ENCODE measurements around the gene RPGR.
A peak's percentile ranks its signal among the peaks of the same experiment; 100 is the strongest.

RPGR gene

DNA sequence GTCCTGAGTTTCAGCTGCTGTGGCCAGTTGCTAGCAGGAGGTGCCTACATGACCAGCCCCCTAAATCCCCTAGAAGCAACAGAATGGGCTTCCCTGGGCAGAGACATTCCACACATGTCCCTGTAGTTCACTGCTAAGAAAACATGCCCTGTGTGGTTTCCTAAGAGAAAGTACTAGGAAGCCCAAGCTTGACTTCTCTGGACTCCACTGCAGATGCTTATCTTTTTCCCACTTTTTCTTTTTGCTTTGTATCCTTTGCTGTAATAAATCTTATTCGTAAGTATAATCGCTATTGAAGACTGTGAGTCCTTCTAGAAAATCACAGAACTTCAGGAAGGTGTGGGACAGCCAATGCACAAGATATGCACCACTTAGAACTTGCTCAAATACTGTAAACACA lies 15.6 kb downstream of the RPGR start:
- no peak for DNase-seq (ENCODE audit: extremely low read depth, low read depth)
- TF ChIP-seq, protein P1, sequence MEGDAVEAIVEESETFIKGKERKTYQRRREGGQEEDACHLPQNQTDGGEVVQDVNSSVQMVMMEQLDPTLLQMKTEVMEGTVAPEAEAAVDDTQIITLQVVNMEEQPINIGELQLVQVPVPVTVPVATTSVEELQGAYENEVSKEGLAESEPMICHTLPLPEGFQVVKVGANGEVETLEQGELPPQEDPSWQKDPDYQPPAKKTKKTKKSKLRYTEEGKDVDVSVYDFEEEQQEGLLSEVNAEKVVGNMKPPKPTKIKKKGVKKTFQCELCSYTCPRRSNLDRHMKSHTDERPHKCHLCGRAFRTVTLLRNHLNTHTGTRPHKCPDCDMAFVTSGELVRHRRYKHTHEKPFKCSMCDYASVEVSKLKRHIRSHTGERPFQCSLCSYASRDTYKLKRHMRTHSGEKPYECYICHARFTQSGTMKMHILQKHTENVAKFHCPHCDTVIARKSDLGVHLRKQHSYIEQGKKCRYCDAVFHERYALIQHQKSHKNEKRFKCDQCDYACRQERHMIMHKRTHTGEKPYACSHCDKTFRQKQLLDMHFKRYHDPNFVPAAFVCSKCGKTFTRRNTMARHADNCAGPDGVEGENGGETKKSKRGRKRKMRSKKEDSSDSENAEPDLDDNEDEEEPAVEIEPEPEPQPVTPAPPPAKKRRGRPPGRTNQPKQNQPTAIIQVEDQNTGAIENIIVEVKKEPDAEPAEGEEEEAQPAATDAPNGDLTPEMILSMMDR (IDR thresholded peaks at IDR 0.05; ENCODE audit: low read depth, low read length): no peak

DNA sequence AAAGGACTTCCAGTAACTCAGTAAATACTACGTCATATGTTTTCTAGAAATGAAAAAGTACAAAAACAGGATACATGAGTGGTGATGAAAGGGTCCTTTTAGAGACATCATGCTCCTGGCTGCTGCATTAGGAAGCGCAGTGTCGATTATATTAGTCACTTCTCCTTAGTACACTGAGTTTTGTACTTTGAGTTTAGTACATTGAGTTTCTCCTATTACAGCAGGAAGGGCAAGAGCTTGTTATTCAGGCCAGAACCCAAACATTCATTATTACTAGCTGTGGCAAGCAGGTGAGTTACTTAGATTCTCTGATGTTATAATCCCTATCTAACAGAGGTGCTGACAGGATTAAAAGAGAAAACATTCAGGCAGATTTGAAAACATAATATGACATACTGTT lies 21.3 kb downstream of the RPGR start:
- DNase-seq (ENCODE audit: extremely low read depth, low read depth): no peak
- TF ChIP-seq, protein P1 (IDR thresholded peaks at IDR 0.05; ENCODE audit: low read depth, low read length): no peak

DNA sequence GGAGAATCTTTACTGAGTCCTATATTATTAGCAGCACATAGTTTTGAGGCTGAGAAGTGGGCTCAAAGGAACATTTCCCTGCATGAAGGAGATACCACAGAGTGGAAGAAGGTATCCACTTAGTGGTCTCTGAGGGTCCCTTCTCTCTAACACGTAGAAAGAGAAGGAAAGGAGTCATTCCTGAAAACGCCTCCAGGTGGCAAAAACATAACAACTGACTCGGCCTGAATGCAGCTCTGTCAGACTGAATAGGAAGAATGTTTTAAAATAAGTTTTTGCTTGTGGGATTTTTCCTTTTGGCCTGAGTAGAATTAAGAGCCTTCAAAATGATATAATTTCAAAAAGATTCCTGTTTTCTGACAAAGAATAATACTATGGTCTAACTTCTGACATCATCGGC lies 23.3 kb downstream of the RPGR start:
- DNase-seq (ENCODE audit: extremely low read depth, low read depth): no peak
- TF ChIP-seq, protein P1 (IDR thresholded peaks at IDR 0.05; ENCODE audit: low read depth, low read length): peak; percentile 11

DNA sequence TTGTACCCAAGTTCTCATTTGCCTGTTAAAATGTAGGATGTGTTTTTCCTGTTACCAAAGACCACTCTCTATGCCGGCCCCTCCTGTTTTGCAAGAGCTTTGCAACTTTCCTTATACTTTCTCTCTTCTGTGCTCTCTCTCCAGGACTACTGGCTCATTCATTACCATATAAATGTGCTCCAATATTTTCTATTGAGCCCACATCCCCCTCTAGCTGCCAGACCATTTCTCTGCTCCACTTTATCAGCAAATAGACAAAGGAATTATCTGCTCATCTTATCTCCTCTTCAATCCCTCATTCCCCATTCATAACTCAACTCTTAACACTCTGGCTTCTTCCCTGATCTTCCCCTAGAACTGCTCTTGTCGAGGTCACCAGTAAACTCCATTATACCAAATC lies 33.6 kb downstream of the RPGR start:
- DNase-seq (ENCODE audit: extremely low read depth, low read depth): no peak
- TF ChIP-seq, protein P1 (IDR thresholded peaks at IDR 0.05; ENCODE audit: low read depth, low read length): peak; percentile 11

DNA sequence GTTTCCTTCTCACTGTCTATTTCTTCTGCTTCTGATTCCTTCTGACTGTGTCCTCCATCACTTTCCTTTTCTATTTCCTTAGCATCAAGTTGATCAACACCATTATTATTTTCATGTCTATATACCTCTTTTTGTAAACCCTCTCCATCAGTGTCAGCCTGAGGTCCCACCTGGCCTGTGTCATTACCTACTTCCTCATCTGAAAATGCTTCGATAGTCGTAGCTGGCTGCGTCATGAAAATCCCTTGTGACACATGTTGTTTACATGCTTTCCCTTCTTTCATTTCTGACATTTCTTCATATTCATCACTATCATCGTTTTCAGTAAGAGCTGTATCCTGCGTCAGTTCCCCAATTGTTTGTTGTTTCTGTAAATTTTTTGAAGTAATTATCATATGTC lies 39.6 kb downstream of the RPGR start:
- TF ChIP-seq, protein P1 (IDR thresholded peaks at IDR 0.05; ENCODE audit: low read depth, low read length): no peak
- DNase-seq (ENCODE audit: extremely low read depth, low read depth): no peak

DNA sequence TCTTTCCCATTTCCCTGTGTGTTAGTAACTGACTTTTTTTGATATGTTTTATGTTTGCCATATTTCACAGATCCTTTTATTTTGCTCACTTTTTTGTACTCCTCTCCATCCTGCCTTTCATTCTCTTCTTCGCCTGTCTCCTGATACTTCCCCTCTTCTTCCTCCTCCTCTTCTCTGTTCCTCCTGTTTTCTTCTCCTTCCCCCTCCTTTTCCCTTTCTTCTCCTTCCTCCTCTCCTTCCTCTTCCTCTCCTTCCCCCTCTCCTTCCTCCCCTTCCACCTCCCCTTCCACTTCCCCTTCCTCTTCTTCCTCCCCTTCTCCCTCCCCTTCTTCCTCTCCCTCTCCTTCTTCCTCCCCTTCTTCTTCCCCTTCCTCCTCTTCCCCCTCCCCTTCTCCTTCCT lies 41.7 kb downstream of the RPGR start:
- no peak for DNase-seq (ENCODE audit: extremely low read depth, low read depth)
- TF ChIP-seq, protein P1 (IDR thresholded peaks at IDR 0.05; ENCODE audit: low read depth, low read length): no peak

DNA sequence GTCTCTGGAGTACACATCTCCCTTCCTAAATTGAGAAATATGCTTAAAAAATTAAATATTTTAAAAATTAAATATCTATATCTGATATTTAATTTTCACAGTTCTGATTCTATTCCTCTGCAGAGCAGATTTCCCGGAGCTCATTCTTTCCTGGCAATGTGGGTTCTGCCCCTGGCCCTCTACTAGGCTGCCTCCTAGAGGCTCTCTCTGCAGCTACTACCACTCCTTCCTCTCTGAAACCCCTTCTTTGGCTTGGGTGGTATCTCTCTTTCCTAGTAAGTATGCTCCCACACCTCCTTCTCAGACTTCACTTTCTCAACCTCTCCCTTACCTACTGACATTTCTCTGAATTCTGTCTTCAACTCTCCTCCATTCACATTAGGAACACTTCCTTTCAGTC lies 45.3 kb downstream of the RPGR start:
- TF ChIP-seq, protein P1 (IDR thresholded peaks at IDR 0.05; ENCODE audit: low read depth, low read length): peak; percentile 62
- no peak for DNase-seq (ENCODE audit: extremely low read depth, low read depth)
